K562 (cell line): Measurements from ENCODE around the gene STRADB. TPM values are rescaled to one million over a fixed set of nuclear protein-coding genes. Genes with fewer than 3 reads are reported as not detected.
A peak's percentile ranks its signal among the peaks of the same experiment; 100 is the strongest.

Experiments used
- ARHGAP35 ChIP-seq: fragments of 450-650 bp; IDR thresholded peaks from 2 replicates; pipeline ENCODE4 v1.6.1; 2018; ENCODE audit not compliant: partially characterized antibody
- COPS2 ChIP-seq: fragments of 450-650 bp; conservative IDR thresholded peaks from 2 replicates; pipeline ENCODE4 v1.6.1; 2016; ENCODE audit warnings: mild to moderate bottlenecking, moderate library complexity
- CREM ChIP-seq: IDR thresholded peaks from 2 replicates; pipeline ENCODE4 v1.6.1; 2014; ENCODE audit warnings: antibody characterized with exemption, low read depth
- EP300 ChIP-seq: IDR thresholded peaks from 2 replicates; pipeline ENCODE4 v1.6.1; 2012; ENCODE audit warnings: low read length, improper control_type of control experiment
- EWSR1 ChIP-seq: fragments of 450-650 bp; IDR thresholded peaks from 2 replicates; pipeline ENCODE4 v1.6.1; 2018; ENCODE audit warnings: borderline replicate concordance, mild to moderate bottlenecking, low read depth, moderate library complexity; ENCODE audit not compliant: partially characterized antibody
- HDAC1 ChIP-seq, 2 experiments: fragments of 450-650 bp; IDR thresholded peaks; 2 replicates each; pipeline ENCODE4 v1.6.1; 2016 to 2017; ENCODE audit warnings: inconsistent platforms in 1 of 2, mild to moderate bottlenecking in 1 of 2, moderate library complexity in 1 of 2
- KAT8 ChIP-seq: fragments of 450-650 bp; IDR thresholded peaks from 2 replicates; pipeline ENCODE4 v1.6.1; 2016; ENCODE audit warnings: low read depth, mild to moderate bottlenecking
- MTA1 ChIP-seq: fragments of 450-650 bp; IDR thresholded peaks from 2 replicates; pipeline ENCODE4 v1.6.1; 2017; ENCODE audit warnings: borderline replicate concordance
- NCOA1 ChIP-seq: fragments of 450-650 bp; IDR thresholded peaks from 2 replicates; pipeline ENCODE4 v1.6.1; 2016; ENCODE audit warnings: low read depth
- PTRF ChIP-seq: fragments of 450-650 bp; IDR thresholded peaks from 2 replicates; pipeline ENCODE4 v1.6.1; 2016; ENCODE audit warnings: mild to moderate bottlenecking, missing genetic modification characterization, missing compliant biosample characterization
- RCOR1 ChIP-seq, 2 experiments: IDR thresholded peaks; 2 replicates each; pipeline ENCODE4 v1.6.1; 2012; ENCODE audit warnings: low read depth in 2 of 2, low read length in 2 of 2, borderline replicate concordance in 1 of 2, improper control_type of control experiment in 1 of 2
- SFPQ ChIP-seq: fragments of 200-400 bp; formaldehyde crosslinking; IDR thresholded peaks from 2 replicates; pipeline ENCODE4 v1.6.1; 2017; ENCODE audit warnings: mild to moderate bottlenecking, low read depth, low read length, moderate library complexity
- SOX6 ChIP-seq: fragments of 450-650 bp; IDR thresholded peaks from 2 replicates; pipeline ENCODE4 v1.6.1; 2014; ENCODE audit warnings: mild to moderate bottlenecking
- SRF ChIP-seq, 2 experiments: fragments of 250-450, 450-650 bp in 1 of 2; sonication (Bioruptor Pico) in 1 of 2; sonication (generic) in 1 of 2; formaldehyde crosslinking; IDR thresholded peaks; 2 replicates each; pipeline versions ENCODE4 v1.5.0 to v1.5.1; 2020 to 2022; ENCODE audit warnings: mild to moderate bottlenecking in 1 of 2, missing genetic modification reagents in 1 of 2
- SRSF9 ChIP-seq: fragments of 200-400 bp; formaldehyde crosslinking; IDR thresholded peaks from 2 replicates; pipeline ENCODE4 v1.6.1; 2017; ENCODE audit warnings: low read depth, low read length, borderline replicate concordance
- TBL1XR1 ChIP-seq, 2 experiments: IDR thresholded peaks; 2 replicates each; pipeline ENCODE4 v1.6.1; 2012; ENCODE audit warnings: improper control_type of control experiment in 2 of 2, low read length in 2 of 2, mild to moderate bottlenecking in 1 of 2
- ZBTB8A ChIP-seq: fragments of 450-650 bp; IDR thresholded peaks from 2 replicates; pipeline ENCODE4 v1.6.1; 2018; ENCODE audit warnings: mild to moderate bottlenecking, moderate library complexity; ENCODE audit not compliant: partially characterized antibody
- ZEB2 ChIP-seq: fragments of 450-650 bp; IDR thresholded peaks from 2 replicates; pipeline ENCODE4 v1.6.1; 2016
- ZNF165 ChIP-seq: fragments of 250-450 bp; sonication (Bioruptor Pico); IDR thresholded peaks from 2 replicates; pipeline ENCODE4 v1.4.0; 2020; ENCODE audit warnings: borderline replicate concordance
- polyA plus RNA-seq, 8 experiments: library from polyadenylated mRNA; depleted of rRNA in 4 of 8; stranded (reverse) in 5 of 8; unstranded in 3 of 8; fragments of >200 nt; fragmentation: Nextera tagmentation in 2 of 8; fragmentation: Illumina TruSeq in 1 of 8; extraction: Ambion mirVana in 2 of 8; extraction: Trizol in 1 of 8; gene quantifications; 2 replicates each; pipeline versions ENCODE4 v1.2.1 to v1.2.3, GENCODE V29; 2011 to 2014; ENCODE audit warnings: inconsistent platforms in 1 of 8, missing spikeins in 1 of 8
- total RNA-seq, 7 experiments: library from RNA; depleted of rRNA in 6 of 7; stranded (reverse); fragments of >200 nt in 6 of 7; fragmentation: Illumina TruSeq in 2 of 7; extraction: Trizol in 2 of 7; gene quantifications; 2 replicates each; pipeline versions ENCODE4 v1.2.1 to v1.2.3, GENCODE V29; 2011 to 2021; ENCODE audit warnings: low replicate concordance in 1 of 7
- TF ChIP-seq, protein P1 (sequence below): sonication (generic); formaldehyde crosslinking; IDR thresholded peaks from 2 replicates; pipeline ENCODE4 v1.8.1; 2022; ENCODE audit warnings: missing genetic modification reagents
- TF ChIP-seq, protein P2 (sequence below): fragments of 250-450 bp; sonication (Bioruptor Pico); IDR thresholded peaks from 2 replicates; pipeline ENCODE4 v1.9.0; 2021; ENCODE audit warnings: mild to moderate bottlenecking
- TF ChIP-seq, protein P3 (sequence below): fragments of 450-650 bp; IDR thresholded peaks from 2 replicates; pipeline ENCODE4 v1.6.1; 2017; ENCODE audit warnings: antibody characterized with exemption
- TF ChIP-seq, protein P4 (sequence below): conservative IDR thresholded peaks from 2 replicates; pipeline ENCODE4 v1.6.1; 2011; ENCODE audit warnings: low read depth, mild to moderate bottlenecking, low read length; ENCODE audit not compliant: control insufficient read depth

STRADB gene
- total and polyA plus RNA-seq, 9 of the 15 experiments (the other 6 are each of a cell fraction or from before 2014, with no cell fraction given), result 6.9 to 30.6 (median 15.7) TPM

- TF ChIP-seq SFPQ, result no peak
- peak in 1 of 2 experiments; percentile 66; a peak in 2 of 4 replicates for TF ChIP-seq HDAC1 (IDR thresholded peaks at IDR 0.05)
- no peak for TF ChIP-seq ZNF165 (CRISPR knock-in tag)
- no peak for TF ChIP-seq KAT8
- TF ChIP-seq, protein P1, sequence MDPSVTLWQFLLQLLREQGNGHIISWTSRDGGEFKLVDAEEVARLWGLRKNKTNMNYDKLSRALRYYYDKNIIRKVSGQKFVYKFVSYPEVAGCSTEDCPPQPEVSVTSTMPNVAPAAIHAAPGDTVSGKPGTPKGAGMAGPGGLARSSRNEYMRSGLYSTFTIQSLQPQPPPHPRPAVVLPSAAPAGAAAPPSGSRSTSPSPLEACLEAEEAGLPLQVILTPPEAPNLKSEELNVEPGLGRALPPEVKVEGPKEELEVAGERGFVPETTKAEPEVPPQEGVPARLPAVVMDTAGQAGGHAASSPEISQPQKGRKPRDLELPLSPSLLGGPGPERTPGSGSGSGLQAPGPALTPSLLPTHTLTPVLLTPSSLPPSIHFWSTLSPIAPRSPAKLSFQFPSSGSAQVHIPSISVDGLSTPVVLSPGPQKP (CRISPR knock-in tag), result no peak
- TF ChIP-seq COPS2, result no peak
- TF ChIP-seq ARHGAP35, result no peak
- no peak for TF ChIP-seq ZBTB8A
- peak; percentile 88 for TF ChIP-seq ZEB2
- TF ChIP-seq SOX6, result peak; percentile 86
- peak in 1 of 2 experiments; percentile 78; a peak in 1 of 4 replicates for TF ChIP-seq TBL1XR1 (IDR thresholded peaks at IDR 0.05; ENCODE audit: low read length in 2 of 2)
- TF ChIP-seq, protein P2, sequence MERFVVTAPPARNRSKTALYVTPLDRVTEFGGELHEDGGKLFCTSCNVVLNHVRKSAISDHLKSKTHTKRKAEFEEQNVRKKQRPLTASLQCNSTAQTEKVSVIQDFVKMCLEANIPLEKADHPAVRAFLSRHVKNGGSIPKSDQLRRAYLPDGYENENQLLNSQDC (CRISPR knock-in tag), result no peak
- TF ChIP-seq, protein P3, sequence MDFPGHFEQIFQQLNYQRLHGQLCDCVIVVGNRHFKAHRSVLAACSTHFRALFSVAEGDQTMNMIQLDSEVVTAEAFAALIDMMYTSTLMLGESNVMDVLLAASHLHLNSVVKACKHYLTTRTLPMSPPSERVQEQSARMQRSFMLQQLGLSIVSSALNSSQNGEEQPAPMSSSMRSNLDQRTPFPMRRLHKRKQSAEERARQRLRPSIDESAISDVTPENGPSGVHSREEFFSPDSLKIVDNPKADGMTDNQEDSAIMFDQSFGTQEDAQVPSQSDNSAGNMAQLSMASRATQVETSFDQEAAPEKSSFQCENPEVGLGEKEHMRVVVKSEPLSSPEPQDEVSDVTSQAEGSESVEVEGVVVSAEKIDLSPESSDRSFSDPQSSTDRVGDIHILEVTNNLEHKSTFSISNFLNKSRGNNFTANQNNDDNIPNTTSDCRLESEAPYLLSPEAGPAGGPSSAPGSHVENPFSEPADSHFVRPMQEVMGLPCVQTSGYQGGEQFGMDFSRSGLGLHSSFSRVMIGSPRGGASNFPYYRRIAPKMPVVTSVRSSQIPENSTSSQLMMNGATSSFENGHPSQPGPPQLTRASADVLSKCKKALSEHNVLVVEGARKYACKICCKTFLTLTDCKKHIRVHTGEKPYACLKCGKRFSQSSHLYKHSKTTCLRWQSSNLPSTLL, result no peak
- TF ChIP-seq CREM, result 0 out of 2 replicates have a peak, but pooled peaks have one; percentile 33
- TF ChIP-seq EWSR1, result no peak
- TF ChIP-seq NCOA1, result peak; percentile 69; the same call in 1 of the 2 replicates
- TF ChIP-seq PTRF (tag), result no peak
- TF ChIP-seq SRSF9, result no peak
- TF ChIP-seq RCOR1 (IDR thresholded peaks at IDR 0.05; ENCODE audit: borderline replicate concordance in 1 of 2, low read depth in 2 of 2, low read length in 2 of 2), result peak; percentile 70 to 72; a peak in 3 of 4 replicates
- TF ChIP-seq, protein P4, sequence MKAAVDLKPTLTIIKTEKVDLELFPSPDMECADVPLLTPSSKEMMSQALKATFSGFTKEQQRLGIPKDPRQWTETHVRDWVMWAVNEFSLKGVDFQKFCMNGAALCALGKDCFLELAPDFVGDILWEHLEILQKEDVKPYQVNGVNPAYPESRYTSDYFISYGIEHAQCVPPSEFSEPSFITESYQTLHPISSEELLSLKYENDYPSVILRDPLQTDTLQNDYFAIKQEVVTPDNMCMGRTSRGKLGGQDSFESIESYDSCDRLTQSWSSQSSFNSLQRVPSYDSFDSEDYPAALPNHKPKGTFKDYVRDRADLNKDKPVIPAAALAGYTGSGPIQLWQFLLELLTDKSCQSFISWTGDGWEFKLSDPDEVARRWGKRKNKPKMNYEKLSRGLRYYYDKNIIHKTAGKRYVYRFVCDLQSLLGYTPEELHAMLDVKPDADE, result no peak
- peak; percentile 53; the same call in 1 of the 2 replicates for TF ChIP-seq MTA1
- TF ChIP-seq SRF (CRISPR knock-in tag; IDR thresholded peaks at IDR 0.05), result no peak
- peak; percentile 97 for TF ChIP-seq EP300
Observed at GRCh38 chr2:201440182-201440581, 11.4 kb upstream of the STRADB start (continued).
